GM12878 (cell line): ENCODE measurements around the gene AGAP2. TPM values are rescaled to one million over a fixed set of nuclear protein-coding genes. Genes with fewer than 3 reads are reported as not detected.

Source experiments
- ATAC-seq: fragments of 200-7000 bp; cut with Tn5 transposase; 3 replicates; pipeline ENCODE4 v1.9.1; 2020; ENCODE audit warnings: mild to moderate bottlenecking, moderate library complexity
- BruUV-seq: library from RNA; stranded (reverse); fragments of 400-500 nt; replicated peaks from 2 replicates; lab custom pipeline; 2021; lab: Mats Ljungman, UMichigan
- CTCF ChIA-PET: fragments of 300-600 bp; sonication (Branson Sonifier 250); formaldehyde crosslinking; extraction: SDS; loops from one replicate; lab custom pipeline; 2021; ENCODE audit warnings: inconsistent platforms; lab: Yijun Ruan, JAX
- POLR2A ChIA-PET: fragments of 350-600 bp; formaldehyde crosslinking; extraction: SDS; loops from one replicate; lab custom pipeline; 2021; ENCODE audit warnings: inconsistent platforms; lab: Charles Lee
- RAD21 ChIA-PET: fragments of 300-600 bp; sonication (Branson Sonifier 250); formaldehyde crosslinking; loops from one replicate; lab custom pipeline; 2023; ENCODE audit warnings: antibody characterized with exemption; ENCODE audit not compliant: unreplicated experiment; lab: Charles Lee
- SMC1A ChIA-PET: fragments of 300-600 bp; sonication (Branson Sonifier 250); formaldehyde crosslinking; loops from one replicate; lab custom pipeline; 2023; ENCODE audit not compliant: unreplicated experiment, uncharacterized antibody; lab: Charles Lee
- DNase-seq: peaks from one replicate; pipeline ENCODE4 v3.0.0-alpha.2; 2011; ENCODE audit warnings: low read depth, low spot score
- FAIRE-seq: peaks from 3 replicates; lab custom pipeline; 2011; peaks lifted over from hg19 to GRCh38; lab: Jason Lieb, UNC
- H2AFZ ChIP-seq: 2 replicates; pipeline ENCODE4 v1.6.0; 2011; ENCODE audit warnings: low read depth, low read length, control low read depth; ENCODE audit not compliant: control insufficient read depth
- H3K27ac ChIP-seq: 2 replicates; pipeline ENCODE4 v1.5.1; 2011; ENCODE audit warnings: control low read depth; ENCODE audit not compliant: control insufficient read depth, insufficient read depth
- H3K27me3 ChIP-seq, 2 experiments: replicated peaks in 1 of 2; 2 replicates each; pipeline versions ENCODE4 v1.6.0 to v1.6.1; 2011; ENCODE audit warnings: low read length in 1 of 2; ENCODE audit not compliant: control insufficient read depth in 2 of 2, insufficient read depth in 2 of 2
- H3K36me3 ChIP-seq, 2 experiments: 2 replicates each; pipeline ENCODE4 v1.5.1; 2011; ENCODE audit warnings: low read length in 1 of 2; ENCODE audit not compliant: control insufficient read depth in 2 of 2, insufficient read depth in 2 of 2
- H3K4me1 ChIP-seq: 2 replicates; pipeline ENCODE4 v1.6.1; 2011; ENCODE audit warnings: mild to moderate bottlenecking, low read length, moderate library complexity, mixed read lengths; ENCODE audit not compliant: control insufficient read depth, insufficient read depth
- H3K4me2 ChIP-seq: 2 replicates; pipeline ENCODE4 v1.6.0; 2011; ENCODE audit warnings: control low read depth; ENCODE audit not compliant: control insufficient read depth, insufficient read depth
- H3K4me3 ChIP-seq: fragments of 200-600 bp; sonication (generic); 2 replicates; pipeline ENCODE4 v1.5.1; 2016
- H3K79me2 ChIP-seq: 2 replicates; pipeline ENCODE4 v1.6.0; 2011; ENCODE audit warnings: low read length; ENCODE audit not compliant: control insufficient read depth, insufficient read depth
- H3K9ac ChIP-seq: 2 replicates; pipeline ENCODE4 v1.8.0; 2011; ENCODE audit warnings: low read length, control low read depth, mixed read lengths; ENCODE audit not compliant: control insufficient read depth, insufficient read depth
- H3K9me3 ChIP-seq: replicated peaks from 3 replicates; pipeline ENCODE4 v1.5.1; 2011; ENCODE audit warnings: mild to moderate bottlenecking, low read length; ENCODE audit not compliant: control insufficient read depth, insufficient read depth
- H4K20me1 ChIP-seq: 2 replicates; pipeline ENCODE4 v1.6.0; 2011; ENCODE audit not compliant: control insufficient read depth, insufficient read depth
- ATF7 ChIP-seq: fragments of 450-650 bp; IDR thresholded peaks from 2 replicates; pipeline ENCODE4 v1.6.1; 2016; ENCODE audit warnings: low read depth, mild to moderate bottlenecking
- CTCF ChIP-seq, 3 experiments: IDR thresholded peaks in 2 of 3; conservative IDR thresholded peaks in 1 of 3; 2 replicates each; pipeline ENCODE4 v1.5.1; 2011; ENCODE audit warnings: low read depth in 3 of 3, low read length in 3 of 3, mild to moderate bottlenecking in 3 of 3, control low read depth in 2 of 3, moderate library complexity in 2 of 3, inconsistent platforms in 1 of 3, mixed read lengths in 1 of 3; ENCODE audit not compliant: control insufficient read depth in 2 of 3, insufficient read depth in 1 of 3; ENCODE audit errors: extremely low read depth in 1 of 3
- E2F4 ChIP-seq: IDR thresholded peaks from 2 replicates; pipeline ENCODE4 v1.6.1; 2012; ENCODE audit warnings: low read depth, low read length, improper control_type of control experiment
- IRF3 ChIP-seq: fragments of 450-650 bp; IDR thresholded peaks from 2 replicates; pipeline ENCODE4 v1.6.1; 2014; ENCODE audit warnings: mild to moderate bottlenecking
- NFXL1 ChIP-seq: fragments of 450-650 bp; IDR thresholded peaks from 2 replicates; pipeline ENCODE4 v1.6.1; 2017; ENCODE audit warnings: antibody characterized with exemption, mild to moderate bottlenecking, borderline replicate concordance
- NR2F1 ChIP-seq: fragments of 450-650 bp; conservative IDR thresholded peaks from 2 replicates; pipeline ENCODE4 v1.6.1; 2017; ENCODE audit warnings: mild to moderate bottlenecking
- PRDM15 ChIP-seq: fragments of 450-650 bp; formaldehyde crosslinking; IDR thresholded peaks from 2 replicates; pipeline ENCODE4 v1.4.0; 2020; ENCODE audit warnings: mild to moderate bottlenecking, moderate library complexity
- SUPT20H ChIP-seq: IDR thresholded peaks from 2 replicates; pipeline ENCODE4 v1.6.1; 2011; ENCODE audit warnings: low read depth, mild to moderate bottlenecking, low read length, moderate library complexity, borderline replicate concordance; ENCODE audit not compliant: control insufficient read depth
- ZBED1 ChIP-seq: IDR thresholded peaks from 2 replicates; pipeline ENCODE4 v1.6.1; 2016; ENCODE audit warnings: borderline replicate concordance
- ZBTB11 ChIP-seq: fragments of 450-650 bp; formaldehyde crosslinking; IDR thresholded peaks from 2 replicates; pipeline ENCODE4 v1.5.0; 2022; ENCODE audit warnings: mild to moderate bottlenecking, missing genetic modification characterization
- WGBS: methylation state at CpG from one replicate; pipeline ENCODE4 v1.1.6; 2016; ENCODE audit warnings: low lambda C conversion rate; ENCODE audit not compliant: insufficient replicate concordance, insufficient coverage; ENCODE audit errors: missing lambda C conversion rate; 5-methylcytosine and 5-hydroxymethylcytosine counted together
- in situ Hi-C: fragments of 300-500 bp; cut with MboI; formaldehyde crosslinking; loops from 9 replicates; pipeline ENCODE4 v1.14.3; 2018; ENCODE audit warnings: mixed read lengths
- intact Hi-C: fragments of 100-400 bp; cut with micrococcal nuclease; formaldehyde crosslinking; loops from one replicate; pipeline ENCODE4 v1.14.2; 2022; ENCODE audit not compliant: unreplicated experiment
- polyA plus RNA-seq, 11 experiments: library from polyadenylated mRNA; depleted of rRNA in 4 of 11; unstranded in 6 of 11; stranded (reverse) in 5 of 11; fragments of >200 nt; fragmentation: Nextera tagmentation in 4 of 11; fragmentation: Illumina TruSeq in 1 of 11; extraction: Ambion mirVana in 4 of 11; extraction: Trizol in 1 of 11; gene quantifications; 1 replicate in 1 of 11; 2 replicates in 10 of 11; pipeline versions ENCODE4 v1.2.1 to v1.2.3, GENCODE V29; 2011 to 2016; ENCODE audit warnings: inconsistent platforms in 2 of 11, missing spikeins in 2 of 11, low read depth in 1 of 11
- total RNA-seq, 4 experiments: library from RNA; depleted of rRNA in 3 of 4; stranded (reverse); fragments of >200 nt in 3 of 4; fragmentation: Illumina TruSeq in 1 of 4; extraction: Trizol in 1 of 4; gene quantifications; 2 replicates each; pipeline versions ENCODE4 v1.2.1 to v1.2.3, GENCODE V29; 2013 to 2021

Gene AGAP2
- total and polyA plus RNA-seq, 10 of the 15 experiments (the other 5 are each of a cell fraction or from before 2014, with no cell fraction given), result 0.29 to 19.8 (median 11.0) TPM

GRCh38 chr12:57763881-57764661 is 25.5 kb upstream of the AGAP2 start:
- DNase-seq (no peak), FAIRE-seq (no peak), ATAC-seq (no peak)
- Histone ChIP-seq H3K9ac (no peak overlapping the region), H3K36me3 (no peaks in the 10 kb centered on the region), H3K9me3 (no peaks in the 10 kb centered on the region), H2AFZ (no peak overlapping the region), H3K27ac (no peak overlapping the region), H3K27me3 (peaks cover 11 to 23% of the 10 kb centered on the region in 2 experiments; a peak in 3 of 4 replicates), H3K4me1 (peaks cover 22% of the 10 kb centered on the region), H3K4me3 (no peak overlapping the region), H3K4me2 (no peak overlapping the region), H3K79me2 (no peaks in the 10 kb centered on the region), H4K20me1 (no peaks in the 10 kb centered on the region; the same call in 1 of the 2 replicates)
- in situ Hi-C loops, result no loop called here
- no TSS peak for BruUV-seq
- SMC1A ChIA-PET, result no interaction called here
- POLR2A ChIA-PET, result interaction anchor here (0.6 to 1.5 kb wide), 2 partner anchors 8 to 1088 kb away, joined by 4 to 5 read pairs; no protein-coding TSS in a partner anchor
- CTCF ChIA-PET, result interaction anchor here (0.7 to 7.3 kb wide), 5 partner anchors 9 to 121 kb away, joined by 3 to 62 read pairs (median 3); partner anchors contain the start of gene MARCHF9
- WGBS, result 80% methylated on average over 6 of the region's 6 CpGs
- intact Hi-C loops, result no loop called here
- RAD21 ChIA-PET, result no interaction called here
- TF ChIP-seq CTCF (IDR thresholded peaks at IDR 0.05 in 2 of 3, conservative IDR thresholded peaks at IDR 0.05 in 1 of 3; ENCODE audit: control insufficient read depth in 2 of 3, extremely low read depth in 1 of 3, insufficient read depth in 1 of 3, low read depth in 3 of 3, low read length in 3 of 3), result no peak
- no peak for TF ChIP-seq ZBTB11 (CRISPR knock-in tag)
- TF ChIP-seq IRF3, result no peak
- no peak for TF ChIP-seq NR2F1
- TF ChIP-seq ZBED1, result no peak
- no peak for TF ChIP-seq NFXL1
- TF ChIP-seq E2F4, result no peak
- no peak for TF ChIP-seq PRDM15 (CRISPR knock-in tag)
- TF ChIP-seq ATF7, result no peak
- no peak for TF ChIP-seq SUPT20H
